ENCODE data around the gene CLIP1. TPM values are rescaled to one million over a fixed set of nuclear protein-coding genes. Genes with fewer than 3 reads are reported as not detected.

CLIP1 gene
- total and polyA plus RNA-seq, 2 of the 8 experiments (the other 6 are each of a cell fraction or from before 2014, with no cell fraction given) = 19.0 to 27.6 TPM

GRCh38 chr12:122399592-122400373 is 22.7 kb downstream of the CLIP1 start (continued):
- no peak for TF ChIP-seq CTBP2 (IDR thresholded peaks at IDR 0.05; ENCODE audit: borderline replicate concordance, insufficient read depth, insufficient read length, low read length)

Measured in H1 (cell line).